Peyer's patch (tissue), 4 donors: ENCODE measurements around the gene RNF220. TPM values are rescaled to one million over a fixed set of nuclear protein-coding genes. Genes with fewer than 3 reads are reported as not detected.

Source experiments
- DNase-seq, 3 donors: peaks; one replicate each; pipeline ENCODE4 v3.0.0-alpha.2; 2017 to 2019
- H3K27ac ChIP-seq, 4 donors: fragments of 200-600 bp; sonication (generic); one replicate each; pipeline ENCODE4 v1.5.1; 2016 to 2019
- H3K27me3 ChIP-seq, 2 donors: fragments of 200-600 bp; sonication (generic); one replicate each; pipeline ENCODE4 v1.5.1; 2019
- H3K36me3 ChIP-seq, 3 donors: fragments of 200-600 bp; sonication (generic); one replicate each; pipeline ENCODE4 v1.5.1; 2016 to 2019
- H3K4me1 ChIP-seq, 4 donors: fragments of 200-600 bp; sonication (generic); one replicate each; pipeline ENCODE4 v1.5.1; 2016 to 2019
- H3K4me3 ChIP-seq, 4 donors: fragments of 200-600 bp; sonication (generic); 1 replicate in 3 of 4; 2 replicates in 1 of 4; pipeline ENCODE4 v1.5.1; 2016 to 2019; ENCODE audit warnings: mild to moderate bottlenecking in 1 of 4
- H3K9me3 ChIP-seq, 4 donors: fragments of 200-600 bp; sonication (generic); one replicate each; pipeline ENCODE4 v1.5.1; 2016 to 2019; ENCODE audit warnings: mild to moderate bottlenecking in 1 of 4
- POLR2A ChIP-seq, 2 donors: fragments of 450-650 bp; IDR thresholded peaks; one replicate each; pipeline ENCODE4 v1.5.1; 2017; ENCODE audit warnings: antibody characterized with exemption in 2 of 2, mild to moderate bottlenecking in 2 of 2, moderate library complexity in 2 of 2
- total RNA-seq, 4 donors: library from RNA; depleted of rRNA; stranded (reverse); fragments of >200 nt; gene quantifications; one replicate each; pipeline ENCODE4 v1.1.0, GENCODE V29; 2016
- TF ChIP-seq, protein P1 (sequence below), 6 experiments: fragments of 450-650 bp in 4 of 6; fragments of 200-600 bp in 2 of 6; sonication (generic) in 1 of 6; IDR thresholded peaks; one replicate each; pipeline ENCODE4 v1.5.1; 2017 to 2019; ENCODE audit warnings: antibody characterized with exemption in 6 of 6, mild to moderate bottlenecking in 3 of 6, moderate library complexity in 1 of 6

Gene RNF220
- total RNA-seq = 100 to 1,000 TPM; 107 to 152 (median 114) TPM

DNA sequence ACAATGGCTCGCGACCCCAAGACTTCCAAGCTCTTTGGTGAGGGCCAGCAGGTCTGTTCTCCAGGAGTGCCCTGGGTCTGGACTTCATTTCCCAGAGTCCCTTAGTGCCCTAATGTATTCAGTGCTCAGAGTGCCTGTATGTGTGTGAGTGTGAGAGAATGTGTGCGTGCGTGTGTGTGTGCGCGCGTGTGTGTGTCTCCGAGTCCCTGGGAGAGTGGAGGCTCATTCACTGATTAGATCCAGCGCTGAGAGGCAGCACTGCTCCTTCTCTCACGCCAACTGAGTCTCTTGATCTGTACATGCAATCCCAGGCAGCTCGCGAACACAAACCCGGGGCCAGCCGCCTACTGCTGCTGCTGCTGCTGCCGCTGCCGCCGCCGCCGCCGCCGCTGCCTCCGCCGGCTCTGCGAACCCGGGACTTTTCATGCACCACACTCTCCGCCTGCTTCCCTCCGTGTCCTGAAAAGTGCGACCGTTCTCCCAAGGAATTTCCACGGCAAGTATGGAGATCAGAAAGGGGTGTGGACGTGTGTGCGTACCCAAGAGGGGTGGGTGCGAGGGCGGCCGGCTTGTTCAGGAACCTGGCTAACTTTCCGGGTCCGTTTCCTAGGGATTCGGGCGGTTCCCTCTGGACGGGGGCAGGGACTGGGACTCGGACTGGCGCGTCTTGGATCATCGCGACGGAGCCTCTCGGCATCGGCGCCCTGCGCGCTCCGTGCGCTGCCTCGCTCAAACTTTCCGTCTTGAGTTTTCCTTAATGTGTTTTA is at the start of gene RNF220:
TSS of gene RNF220 (plus strand) at position 225 of the 767 bp plus-strand sequence.
- DNase-seq = peak in 2 of 3 donors; percentile 59 to 61

GRCh38 chr1:44355582-44356305 is 49.3 kb upstream of the RNF220 start:
- H3K4me3 ChIP-seq = peak overlapping the region; percentile 75 to 99 (median 87)
- H3K27me3 ChIP-seq = no peaks in the 10 kb centered on the region
- no peak for TF ChIP-seq POLR2A (IDR thresholded peaks at IDR 0.05)
- TF ChIP-seq, protein P1, sequence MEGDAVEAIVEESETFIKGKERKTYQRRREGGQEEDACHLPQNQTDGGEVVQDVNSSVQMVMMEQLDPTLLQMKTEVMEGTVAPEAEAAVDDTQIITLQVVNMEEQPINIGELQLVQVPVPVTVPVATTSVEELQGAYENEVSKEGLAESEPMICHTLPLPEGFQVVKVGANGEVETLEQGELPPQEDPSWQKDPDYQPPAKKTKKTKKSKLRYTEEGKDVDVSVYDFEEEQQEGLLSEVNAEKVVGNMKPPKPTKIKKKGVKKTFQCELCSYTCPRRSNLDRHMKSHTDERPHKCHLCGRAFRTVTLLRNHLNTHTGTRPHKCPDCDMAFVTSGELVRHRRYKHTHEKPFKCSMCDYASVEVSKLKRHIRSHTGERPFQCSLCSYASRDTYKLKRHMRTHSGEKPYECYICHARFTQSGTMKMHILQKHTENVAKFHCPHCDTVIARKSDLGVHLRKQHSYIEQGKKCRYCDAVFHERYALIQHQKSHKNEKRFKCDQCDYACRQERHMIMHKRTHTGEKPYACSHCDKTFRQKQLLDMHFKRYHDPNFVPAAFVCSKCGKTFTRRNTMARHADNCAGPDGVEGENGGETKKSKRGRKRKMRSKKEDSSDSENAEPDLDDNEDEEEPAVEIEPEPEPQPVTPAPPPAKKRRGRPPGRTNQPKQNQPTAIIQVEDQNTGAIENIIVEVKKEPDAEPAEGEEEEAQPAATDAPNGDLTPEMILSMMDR (IDR thresholded peaks at IDR 0.05) = no peak
- H3K4me1 ChIP-seq = peaks cover 0 to 13% (median 0%) of the 10 kb centered on the region in 4 donors
- H3K27ac ChIP-seq = no peak overlapping the region
- DNase-seq = no peak
- H3K9me3 ChIP-seq = no peaks in the 10 kb centered on the region
- no peaks in the 10 kb centered on the region for H3K36me3 ChIP-seq

More for the DNA sequence above, at the start of gene RNF220:
- H3K27me3 ChIP-seq = peaks cover 0 to 40% of the 10 kb centered on the region in 2 donors
- no peak for TF ChIP-seq POLR2A (IDR thresholded peaks at IDR 0.05)
- TF ChIP-seq, protein P1 (IDR thresholded peaks at IDR 0.05) = no peak
- H3K9me3 ChIP-seq = no peaks in the 10 kb centered on the region
- H3K4me1 ChIP-seq = peaks cover 0 to 36% (median 16%) of the 10 kb centered on the region in 4 donors
- no peak within 1 kb of the TSS for H3K27ac ChIP-seq
- H3K36me3 ChIP-seq = no peaks in the 10 kb centered on the region
- H3K4me3 ChIP-seq = peak within 1 kb of the TSS; percentile 24 to 50 (median 48)

DNA sequence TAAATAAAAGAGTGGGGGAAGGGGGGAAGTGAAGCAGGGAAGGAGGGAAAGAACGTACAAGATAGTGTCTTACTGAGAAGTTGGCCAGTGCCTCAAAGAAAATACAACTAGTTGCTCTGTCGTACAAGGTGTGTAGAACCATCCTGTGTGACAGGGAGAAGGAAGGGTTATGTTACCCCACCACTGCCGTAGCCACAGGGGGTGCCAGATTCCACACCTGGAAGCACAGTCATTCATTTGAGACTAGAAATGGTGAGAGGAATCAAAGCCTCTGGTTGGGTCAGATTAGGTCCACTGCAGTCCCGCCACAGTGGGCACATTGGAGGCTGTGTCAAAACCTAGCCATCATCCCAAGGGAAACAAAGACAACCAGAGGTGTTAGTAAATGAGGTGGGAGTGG is 47.3 kb upstream of the RNF220 start:
- DNase-seq = no peak
- TF ChIP-seq, protein P1 (IDR thresholded peaks at IDR 0.05) = no peak
- TF ChIP-seq POLR2A (IDR thresholded peaks at IDR 0.05) = no peak
- no peak overlapping the region for H3K27ac ChIP-seq
- H3K36me3 ChIP-seq = no peaks in the 10 kb centered on the region
- H3K27me3 ChIP-seq = no peaks in the 10 kb centered on the region
- H3K4me3 ChIP-seq = no peak overlapping the region
- H3K9me3 ChIP-seq = no peaks in the 10 kb centered on the region
- peaks cover 0 to 13% (median 0%) of the 10 kb centered on the region in 4 donors for H3K4me1 ChIP-seq

- DNase-seq = no peak
- H3K9me3 ChIP-seq = no peaks in the 10 kb centered on the region
- peaks cover 0 to 3% (median 0%) of the 10 kb centered on the region in 4 donors for H3K4me1 ChIP-seq
- no peaks in the 10 kb centered on the region for H3K27me3 ChIP-seq
- no peak overlapping the region for H3K27ac ChIP-seq
- no peak overlapping the region for H3K4me3 ChIP-seq
- H3K36me3 ChIP-seq = no peaks in the 10 kb centered on the region
- TF ChIP-seq, protein P1 (IDR thresholded peaks at IDR 0.05) = no peak
- TF ChIP-seq POLR2A (IDR thresholded peaks at IDR 0.05) = no peak
Observed at GRCh38 chr1:44359234-44359935, 45.7 kb upstream of the RNF220 start.

GRCh38 chr1:44361478-44361877 is 43.6 kb upstream of the RNF220 start:
- TF ChIP-seq POLR2A (IDR thresholded peaks at IDR 0.05) = no peak
- TF ChIP-seq, protein P1 (IDR thresholded peaks at IDR 0.05) = no peak
- H3K27me3 ChIP-seq = no peaks in the 10 kb centered on the region
- no peaks in the 10 kb centered on the region for H3K36me3 ChIP-seq
- no peak overlapping the region for H3K4me3 ChIP-seq
- H3K4me1 ChIP-seq = no peaks in the 10 kb centered on the region
- no peaks in the 10 kb centered on the region for H3K9me3 ChIP-seq
- no peak for DNase-seq
- no peak overlapping the region for H3K27ac ChIP-seq
